Measurements from ENCODE around the gene SUN1. TPM values are rescaled to one million over a fixed set of nuclear protein-coding genes. Genes with fewer than 3 reads are reported as not detected.
"Not testable (repeated sequence)": the region's sequence is repeated elsewhere in the genome, so short reads cannot be mapped to it uniquely, and the experiment has no call there.

Gene SUN1
- total RNA-seq, 2 experiments from 2014 or later = 83.4 to 105 TPM

DNA sequence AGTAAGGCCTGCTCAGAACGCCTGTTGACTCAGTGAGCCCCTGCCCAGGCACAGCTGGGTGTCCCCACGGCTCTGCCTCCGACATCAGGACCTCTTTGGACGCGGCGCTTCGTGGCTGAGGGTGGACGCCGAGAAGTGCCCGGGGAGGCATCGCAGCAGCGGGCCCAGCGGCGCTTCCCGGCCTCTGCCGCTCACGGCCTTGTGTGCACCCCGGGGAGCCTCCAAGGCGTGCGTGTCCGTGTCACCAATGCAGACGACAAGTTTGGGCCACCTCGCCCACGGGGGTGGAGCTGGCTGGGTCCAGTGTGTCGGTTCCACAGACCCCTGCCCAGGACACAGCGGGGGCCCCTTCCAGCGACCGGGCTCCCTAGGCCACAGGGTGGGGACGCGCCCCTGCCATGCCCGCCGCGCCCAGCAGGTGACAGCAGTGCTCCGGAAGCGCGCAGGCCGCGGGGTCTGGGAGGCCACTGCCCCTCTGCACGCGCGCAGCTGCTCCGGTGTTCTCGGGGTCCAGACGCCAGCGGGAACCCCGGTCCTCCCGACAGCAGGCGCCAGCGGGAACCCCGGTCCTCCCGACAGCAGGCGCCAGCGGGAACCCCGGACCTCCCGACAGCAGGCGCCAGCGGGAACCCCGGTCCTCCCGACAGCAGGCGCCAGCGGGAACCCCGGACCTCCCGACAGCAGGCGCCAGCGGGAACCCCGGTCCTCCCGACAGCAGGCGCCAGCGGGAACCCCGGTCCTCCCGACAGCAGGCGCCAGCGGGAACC, 76.5 kb downstream of the SUN1 start:
- H4K20me1 ChIP-seq (ENCODE audit: insufficient read depth, low read length); H3K4me3 ChIP-seq (ENCODE audit: low read depth, low read length, poor library complexity, severe bottlenecking); BruUV-seq (replicated peaks); H3K79me2 ChIP-seq (ENCODE audit: insufficient read depth, low read depth, low read length); H2AFZ ChIP-seq (ENCODE audit: low read length); H3K9me3 ChIP-seq (ENCODE audit: low read length); POLR2A ChIA-PET; H3K9me2 ChIP-seq (ENCODE audit: insufficient read depth, low read length); H3K36me3 ChIP-seq (ENCODE audit: insufficient read depth, low read length); H3K27ac ChIP-seq (ENCODE audit: low read depth, low read length, poor library complexity, severe bottlenecking): not testable (repeated sequence)
- peak; percentile 73 for DNase-seq (ENCODE audit: low spot score)
- intact Hi-C loops (cut with micrococcal nuclease; ENCODE audit: unreplicated experiment) = loop anchor here (1.0 to 2.0 kb wide), 3 partner anchors 66 to 268 kb away; partner anchors contain the start of gene COX19
- Histone ChIP-seq H3K4me1 (ENCODE audit: insufficient read depth, low read length, poor library complexity, severe bottlenecking) (peaks cover 15% of the 10 kb centered on the region), H3K4me2 (ENCODE audit: low read length) (peak overlapping the region; percentile 6; the same call in 1 of the 2 replicates)
- TF ChIP-seq, protein P1, sequence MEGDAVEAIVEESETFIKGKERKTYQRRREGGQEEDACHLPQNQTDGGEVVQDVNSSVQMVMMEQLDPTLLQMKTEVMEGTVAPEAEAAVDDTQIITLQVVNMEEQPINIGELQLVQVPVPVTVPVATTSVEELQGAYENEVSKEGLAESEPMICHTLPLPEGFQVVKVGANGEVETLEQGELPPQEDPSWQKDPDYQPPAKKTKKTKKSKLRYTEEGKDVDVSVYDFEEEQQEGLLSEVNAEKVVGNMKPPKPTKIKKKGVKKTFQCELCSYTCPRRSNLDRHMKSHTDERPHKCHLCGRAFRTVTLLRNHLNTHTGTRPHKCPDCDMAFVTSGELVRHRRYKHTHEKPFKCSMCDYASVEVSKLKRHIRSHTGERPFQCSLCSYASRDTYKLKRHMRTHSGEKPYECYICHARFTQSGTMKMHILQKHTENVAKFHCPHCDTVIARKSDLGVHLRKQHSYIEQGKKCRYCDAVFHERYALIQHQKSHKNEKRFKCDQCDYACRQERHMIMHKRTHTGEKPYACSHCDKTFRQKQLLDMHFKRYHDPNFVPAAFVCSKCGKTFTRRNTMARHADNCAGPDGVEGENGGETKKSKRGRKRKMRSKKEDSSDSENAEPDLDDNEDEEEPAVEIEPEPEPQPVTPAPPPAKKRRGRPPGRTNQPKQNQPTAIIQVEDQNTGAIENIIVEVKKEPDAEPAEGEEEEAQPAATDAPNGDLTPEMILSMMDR (conservative IDR thresholded peaks at IDR 0.05; ENCODE audit: low read length) = peak; percentile 75
- CTCF ChIA-PET (ENCODE audit: unreplicated experiment) = interaction anchor here (0.6 to 0.8 kb wide), 2 partner anchors 15 to 47 kb away, joined by 3 to 5 read pairs; no protein-coding TSS in a partner anchor

DNA sequence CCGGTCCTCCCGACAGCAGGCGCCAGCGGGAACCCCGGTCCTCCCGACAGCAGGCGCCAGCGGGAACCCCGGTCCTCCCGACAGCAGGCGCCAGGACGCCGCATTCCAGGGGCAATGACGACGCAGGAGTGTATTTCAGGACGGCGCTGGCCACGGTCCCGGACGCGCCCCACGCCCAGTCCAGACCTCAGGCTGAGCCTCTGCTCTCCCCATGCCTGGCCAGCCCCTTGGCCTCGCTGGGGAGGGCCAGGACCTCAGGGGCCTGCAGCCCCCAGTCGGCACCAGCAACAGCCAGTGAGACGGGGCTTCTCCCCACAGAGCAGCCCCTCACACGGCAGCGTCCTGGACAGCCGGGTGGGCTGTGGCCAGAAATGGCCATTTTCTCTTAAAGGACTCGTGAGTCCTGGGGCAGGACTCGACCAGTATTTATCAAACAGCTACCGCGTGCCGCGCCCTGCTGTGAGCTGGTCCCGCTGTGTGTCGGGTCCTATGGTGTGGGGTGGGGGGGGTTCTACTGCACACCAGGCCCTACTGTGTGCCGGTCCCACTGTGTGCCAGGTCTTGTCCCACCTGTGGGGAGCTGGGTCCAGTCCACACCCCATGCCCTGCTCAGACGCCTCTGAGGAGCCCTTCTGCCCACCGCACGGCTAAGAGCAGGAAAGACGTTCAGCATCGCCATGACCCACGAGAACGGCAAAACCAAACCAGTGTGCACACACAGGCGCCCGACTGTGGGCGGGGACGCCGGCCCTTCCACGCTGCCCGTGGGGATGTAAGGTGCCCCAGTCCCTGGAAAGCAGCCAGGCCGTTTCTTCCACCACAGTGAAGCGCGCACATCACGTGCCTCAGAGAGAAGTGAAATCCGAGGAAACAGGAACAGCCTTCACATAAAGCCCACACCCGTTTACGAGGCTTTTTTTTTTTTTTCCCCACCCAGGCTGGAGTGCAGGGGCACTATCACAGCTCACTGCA, 77.4 kb downstream of the SUN1 start:
- no peaks in the 10 kb centered on the region for H4K20me1 ChIP-seq (ENCODE audit: insufficient read depth, low read length)
- peak; percentile 64 for DNase-seq (ENCODE audit: low spot score)
- H3K4me1 ChIP-seq (ENCODE audit: insufficient read depth, low read length, poor library complexity, severe bottlenecking) = peaks cover 15% of the 10 kb centered on the region
- intact Hi-C loops (cut with micrococcal nuclease; ENCODE audit: unreplicated experiment) = loop anchor here (1.0 to 5.0 kb wide), 4 partner anchors 43 to 267 kb away; partner anchors contain the start of genes ADAP1 and COX19
- peak overlapping the region; percentile 21 for H3K4me3 ChIP-seq (ENCODE audit: low read depth, low read length, poor library complexity, severe bottlenecking)
- BruUV-seq (replicated peaks) = no TSS peak
- peak overlapping the region; percentile 52 for H3K4me2 ChIP-seq (ENCODE audit: low read length)
- H3K27ac ChIP-seq (ENCODE audit: low read depth, low read length, poor library complexity, severe bottlenecking) = no peak overlapping the region
- TF ChIP-seq, protein P1 (conservative IDR thresholded peaks at IDR 0.05; ENCODE audit: low read length) = no peak
- TF ChIP-seq EZH2phosphoT487 (IDR thresholded peaks at IDR 0.05; ENCODE audit: borderline replicate concordance, low read depth, low read length) = no peak
- H3K79me2 ChIP-seq (ENCODE audit: insufficient read depth, low read depth, low read length) = no peaks in the 10 kb centered on the region
- POLR2A ChIA-PET = interaction anchor here (0.7 kb wide), 2 partner anchors 47 to 114 kb away, joined by 3 read pairs; no protein-coding TSS in a partner anchor
- H3K9me3 ChIP-seq (ENCODE audit: low read length) = no peaks in the 10 kb centered on the region
- H3K36me3 ChIP-seq (ENCODE audit: insufficient read depth, low read length) = no peaks in the 10 kb centered on the region
- no peaks in the 10 kb centered on the region for H3K9me2 ChIP-seq (ENCODE audit: insufficient read depth, low read length)
- CTCF ChIA-PET (ENCODE audit: unreplicated experiment) = interaction anchor here (0.6 to 0.8 kb wide), 2 partner anchors 14 to 46 kb away, joined by 3 to 5 read pairs; no protein-coding TSS in a partner anchor
- H2AFZ ChIP-seq (ENCODE audit: low read length) = peak overlapping the region; percentile 38
